8988T (cell line): Measurements from ENCODE around the gene ASB10.

Experiments used
- DNase-seq: peaks from one replicate; pipeline ENCODE4 v3.0.0; 2011

The ASB10 gene

DNA sequence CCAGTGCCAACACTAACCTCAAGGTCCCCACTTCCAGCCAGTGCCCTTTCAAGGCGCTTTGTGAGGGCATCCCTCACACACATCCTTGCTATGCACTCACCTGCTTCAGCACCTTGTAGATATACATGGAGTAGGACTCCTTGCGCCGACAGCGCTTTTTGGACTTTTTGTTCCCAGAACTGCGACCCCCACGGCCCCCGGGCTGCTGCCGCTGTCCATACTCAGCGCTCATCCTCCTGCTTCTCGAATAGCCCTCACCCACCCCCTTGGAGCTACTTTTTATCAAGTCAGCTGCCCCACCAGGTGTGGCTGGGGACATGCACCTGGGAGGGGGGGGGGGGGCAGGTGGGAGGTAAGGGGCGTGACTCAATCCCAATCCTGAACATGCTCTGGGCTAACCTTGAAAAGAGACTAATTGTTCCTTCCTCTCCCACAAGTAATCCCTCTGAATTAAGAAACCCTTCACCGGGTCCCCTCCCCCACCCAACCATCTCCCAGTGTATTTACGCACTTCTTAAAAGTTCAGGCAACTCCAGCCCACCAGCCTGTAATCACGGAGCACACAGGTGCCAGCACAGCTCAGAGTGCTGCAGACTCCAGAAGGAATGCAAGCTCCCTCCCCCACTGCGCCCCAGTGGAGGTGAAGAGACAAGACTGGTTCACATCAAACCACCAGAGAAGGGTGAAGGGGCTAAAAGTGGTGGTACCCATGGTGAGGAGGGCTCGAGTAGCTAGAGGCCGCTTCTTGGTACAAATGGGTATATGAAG is 23.2 kb upstream of the ASB10 start, which contains the start of gene H2BK1:
H2BK1 (minus strand) TSS at position 402 of the 768 bp plus-strand sequence; CDS start at position 232, 170 bp downstream.
- DNase-seq = no peak

DNA sequence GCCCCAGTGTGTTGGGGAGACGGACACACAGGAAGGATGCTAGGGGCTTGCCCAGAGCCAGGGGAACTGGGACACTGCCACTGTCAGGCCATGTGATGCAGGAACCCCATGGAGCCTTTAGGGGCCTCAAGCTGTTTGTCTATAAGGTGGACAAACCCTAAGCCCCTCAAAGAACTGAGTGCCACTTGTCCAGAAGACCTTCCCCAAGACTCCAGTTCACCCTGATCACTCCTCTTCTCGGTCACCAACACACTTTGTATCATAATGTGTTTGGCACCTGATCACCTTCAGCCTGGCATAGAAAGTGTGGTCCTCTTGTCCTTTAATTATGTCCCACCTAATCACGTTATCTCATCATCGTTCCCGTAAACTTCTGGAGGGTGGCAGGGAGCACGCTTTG is 22.5 kb upstream of the ASB10 start:
- no peak for DNase-seq

DNA sequence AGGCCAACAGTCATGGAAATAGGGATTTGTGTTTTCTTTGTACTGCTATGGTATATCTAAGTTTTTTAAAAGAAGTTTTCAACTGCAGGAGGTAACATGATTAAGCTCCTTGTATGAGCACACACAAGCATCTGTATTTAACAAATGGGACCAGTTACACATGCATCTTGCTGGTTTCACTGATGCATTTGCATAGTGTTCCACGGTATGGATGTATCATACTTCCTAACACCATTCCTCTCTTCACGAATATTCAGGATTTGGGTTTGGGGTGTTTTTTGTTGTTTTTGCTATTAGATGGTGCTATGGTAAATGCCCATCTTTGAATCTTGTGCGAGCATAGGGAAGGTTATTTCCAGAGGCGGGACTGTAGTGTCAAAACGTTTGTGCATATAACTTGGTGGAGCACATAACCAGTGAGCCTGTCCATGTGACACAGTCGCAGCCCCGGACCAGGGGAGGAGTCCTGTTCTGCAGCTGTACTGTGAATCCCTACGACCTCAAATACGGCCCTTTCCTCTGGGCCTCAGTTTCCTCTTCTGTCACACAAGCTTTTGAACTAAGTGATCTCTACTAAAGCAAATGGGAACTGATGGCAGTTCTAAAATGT is 21.3 kb upstream of the ASB10 start:
- no peak for DNase-seq

DNA sequence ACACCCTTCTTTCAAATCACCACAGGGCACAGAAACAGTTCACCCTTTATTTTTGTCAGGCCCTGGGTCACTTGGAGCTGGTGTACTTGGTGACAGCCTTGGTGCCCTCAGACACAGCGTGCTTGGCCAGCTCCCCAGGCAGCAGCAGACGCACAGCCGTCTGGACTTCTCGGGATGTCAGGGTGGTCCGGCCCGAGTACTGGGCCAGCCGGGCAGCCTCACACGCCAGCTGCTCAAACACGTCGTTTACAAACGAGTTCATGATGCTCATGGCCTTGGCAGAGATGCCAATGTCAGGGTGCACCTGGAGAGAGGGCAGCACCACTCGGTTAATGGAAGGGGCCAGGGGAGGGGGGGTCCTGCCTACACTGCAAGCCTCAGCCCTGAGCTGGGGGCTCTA is 20.8 kb upstream of the ASB10 start:
- no peak for DNase-seq

DNA sequence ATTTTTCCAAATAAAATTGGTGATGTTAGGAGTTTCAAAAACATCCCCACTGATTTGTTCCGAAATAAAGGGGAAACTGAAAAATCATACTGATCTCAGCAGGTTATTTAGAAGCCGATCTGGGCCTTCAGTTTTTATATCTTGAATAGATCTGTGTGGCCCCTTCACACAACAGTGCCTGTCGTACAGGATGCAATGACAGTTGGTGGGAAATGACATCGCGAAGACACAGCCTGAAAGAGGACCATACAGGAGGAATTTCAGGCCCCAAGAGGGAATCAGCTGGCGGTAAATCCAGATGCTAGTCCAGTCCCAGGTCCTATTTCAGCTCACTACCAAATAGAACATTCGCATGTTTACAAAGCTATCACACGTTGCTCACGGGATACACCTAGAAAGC is 20.3 kb upstream of the ASB10 start:
- DNase-seq = no peak

DNA sequence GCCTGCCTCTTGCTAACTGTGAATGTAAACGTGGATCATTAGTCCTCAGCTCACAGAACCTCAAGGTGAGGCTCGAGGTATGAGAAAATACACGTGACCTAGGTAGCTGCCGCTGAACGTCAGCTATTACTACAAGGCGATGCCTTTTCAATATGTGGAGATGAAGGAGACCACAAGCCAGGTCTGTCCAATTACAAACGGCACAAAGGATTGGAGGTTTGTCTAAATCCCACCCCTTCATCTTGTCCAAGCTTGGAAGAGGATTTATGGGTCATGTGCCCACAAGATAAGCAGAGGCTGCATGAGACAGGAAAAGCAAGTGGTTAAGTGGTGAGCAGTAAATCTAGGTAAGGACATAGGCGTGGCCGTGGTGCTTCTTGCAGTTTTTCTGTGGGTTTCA is 19.9 kb upstream of the ASB10 start:
- no peak for DNase-seq

DNA sequence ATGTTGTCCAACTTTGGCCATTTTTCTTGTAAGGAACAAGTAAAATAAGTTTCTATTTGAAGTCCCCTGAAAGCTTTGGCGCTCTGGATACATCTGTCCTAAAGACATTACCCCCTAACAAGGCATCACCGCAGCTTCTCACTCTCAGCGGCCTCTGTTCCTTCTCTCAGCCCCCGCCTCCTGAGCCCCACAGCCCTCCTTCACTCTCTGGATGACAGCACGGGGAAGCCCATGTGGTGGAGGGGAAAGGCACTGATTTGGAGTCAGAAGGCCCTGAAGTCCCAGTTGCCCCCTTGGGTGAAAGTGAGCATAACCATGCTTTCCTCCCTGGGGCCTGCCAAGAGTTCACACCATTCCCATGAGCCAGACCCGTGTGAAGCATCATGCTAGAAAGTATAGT is 18.7 kb upstream of the ASB10 start:
- no peak for DNase-seq

DNA sequence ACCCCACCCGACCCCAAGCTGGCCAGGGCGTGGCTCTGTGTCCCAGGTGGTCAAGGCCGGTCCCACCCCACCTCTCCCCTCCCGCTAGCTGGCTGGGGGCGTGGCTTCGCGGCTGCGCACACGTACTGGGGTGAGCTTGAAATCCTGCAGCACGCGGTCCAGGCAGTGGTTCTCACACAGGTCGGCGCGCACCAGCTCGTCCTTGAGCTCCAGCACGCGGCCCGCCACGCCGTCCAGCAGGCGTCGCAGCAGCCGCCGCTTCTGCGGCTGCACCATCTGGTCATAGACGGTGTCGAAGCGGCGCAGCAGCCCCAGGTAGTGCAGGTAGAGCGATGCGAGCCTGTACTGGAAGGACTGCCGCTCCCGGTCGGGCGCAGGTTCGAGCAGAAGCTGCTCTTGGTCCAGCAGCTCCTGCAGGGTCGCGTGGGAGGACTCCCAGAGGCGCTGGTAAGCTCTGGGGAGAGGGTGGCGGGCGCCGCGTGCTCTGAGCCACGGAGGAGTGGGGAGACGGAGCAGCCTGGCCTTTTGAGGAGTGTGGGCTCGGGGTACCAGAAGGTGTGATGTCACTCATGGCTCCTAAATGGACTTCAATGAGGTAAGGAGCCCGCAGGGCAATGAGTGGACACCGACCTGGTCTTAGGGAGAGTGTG is 17.5 kb upstream of the ASB10 start:
- no peak for DNase-seq

DNA sequence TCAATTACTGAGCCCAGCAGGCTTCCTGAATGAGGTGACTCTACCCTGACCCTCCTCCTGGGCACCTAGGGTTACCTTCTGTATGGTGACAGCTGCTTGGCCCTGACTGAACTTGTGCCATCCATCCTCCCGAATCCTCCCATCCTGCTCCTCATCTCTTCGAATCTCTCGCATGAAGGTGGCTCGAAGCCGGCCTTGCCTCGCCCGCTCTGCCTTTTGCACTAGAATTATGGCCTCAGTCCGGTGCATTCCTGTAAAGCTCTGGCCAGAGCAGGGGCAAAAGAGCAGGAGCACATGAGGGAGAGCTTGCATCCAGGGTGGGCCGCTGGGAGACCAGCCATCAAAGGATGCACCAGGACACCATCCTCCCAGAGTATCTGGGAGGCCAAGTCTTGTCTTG is 15.8 kb upstream of the ASB10 start:
- DNase-seq = no peak

DNA sequence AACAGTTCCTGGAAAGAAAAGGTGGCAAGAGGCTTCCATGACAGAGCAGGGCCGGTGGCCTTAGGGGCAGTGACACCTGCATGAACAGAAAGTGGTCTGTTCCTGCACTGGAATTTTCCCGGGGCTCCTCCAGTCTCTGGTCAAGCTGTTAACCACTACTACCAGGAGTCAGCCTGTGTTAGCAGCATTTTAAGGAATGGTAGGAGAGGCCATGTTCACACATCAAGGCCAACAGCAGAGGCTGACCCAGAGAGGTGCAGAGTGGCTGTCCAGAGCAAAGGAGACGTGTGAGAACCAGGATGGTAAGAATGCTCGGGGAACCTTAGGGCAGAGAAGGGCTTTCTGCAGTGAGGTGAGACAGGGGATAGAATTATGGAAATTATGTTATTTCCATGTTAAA is 14.7 kb upstream of the ASB10 start:
- no peak for DNase-seq

DNA sequence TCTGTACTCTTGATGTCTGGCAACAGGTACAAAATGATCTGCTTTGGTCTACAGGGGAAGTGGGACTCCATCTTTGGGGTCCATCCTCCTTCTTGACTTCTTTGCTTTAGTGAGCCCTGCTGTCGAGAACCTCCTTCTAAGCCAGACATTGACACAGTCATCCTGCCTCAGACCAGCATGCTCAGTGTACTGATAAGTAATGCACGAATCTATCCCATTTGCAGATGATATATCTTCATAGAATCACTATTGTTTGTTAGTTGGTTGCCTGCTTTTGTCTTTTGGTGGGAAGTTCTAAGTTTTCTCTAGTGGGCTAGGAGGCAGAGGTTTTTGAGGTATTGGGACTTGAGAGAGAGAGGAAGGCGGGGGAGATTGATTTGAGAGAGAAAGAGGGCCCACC is 14.3 kb upstream of the ASB10 start:
- no peak for DNase-seq

DNA sequence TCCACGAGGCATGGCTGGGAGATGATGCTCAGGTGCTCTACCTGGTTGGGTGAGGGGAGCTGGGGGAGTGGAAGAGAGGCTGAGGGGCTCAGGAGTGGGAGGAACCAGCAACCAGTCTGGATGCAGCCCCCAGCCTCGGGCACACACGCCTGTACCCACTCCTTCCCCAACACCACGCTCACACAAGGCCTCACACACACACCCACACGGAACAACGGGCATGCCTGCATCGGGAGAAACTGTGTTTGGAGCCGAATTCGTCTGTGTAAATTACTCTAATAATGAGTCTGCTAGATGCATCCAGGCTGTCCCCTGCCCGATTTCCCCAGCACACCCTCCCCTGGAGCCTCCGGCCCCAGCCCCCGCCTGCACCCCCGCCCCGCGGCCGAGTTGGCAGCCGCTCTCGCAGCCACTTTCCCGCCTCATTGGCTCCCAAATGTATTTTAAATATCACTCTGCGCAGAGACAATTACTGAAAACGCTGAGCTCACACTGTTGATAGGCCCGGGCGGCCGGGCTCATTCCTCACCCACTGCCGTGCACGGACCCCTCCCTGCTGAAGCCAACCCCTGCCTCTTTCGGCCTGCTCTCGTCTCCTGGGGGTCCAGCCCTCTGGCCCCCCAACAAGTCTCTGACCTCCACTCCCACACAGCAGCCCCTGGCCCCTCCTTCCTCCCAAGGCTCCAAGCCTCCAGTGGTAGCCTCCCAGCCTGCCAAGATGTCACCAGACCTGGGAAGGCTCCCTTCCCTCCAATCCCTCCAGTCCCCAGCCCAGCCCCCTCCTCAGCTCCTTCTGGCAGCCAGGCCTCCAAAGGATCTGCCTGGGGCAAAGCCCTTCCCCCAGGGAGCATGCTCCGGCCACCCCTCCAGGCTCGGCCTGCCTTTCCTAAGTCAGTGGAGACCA is 12.1 kb upstream of the ASB10 start:
- DNase-seq = no peak

DNA sequence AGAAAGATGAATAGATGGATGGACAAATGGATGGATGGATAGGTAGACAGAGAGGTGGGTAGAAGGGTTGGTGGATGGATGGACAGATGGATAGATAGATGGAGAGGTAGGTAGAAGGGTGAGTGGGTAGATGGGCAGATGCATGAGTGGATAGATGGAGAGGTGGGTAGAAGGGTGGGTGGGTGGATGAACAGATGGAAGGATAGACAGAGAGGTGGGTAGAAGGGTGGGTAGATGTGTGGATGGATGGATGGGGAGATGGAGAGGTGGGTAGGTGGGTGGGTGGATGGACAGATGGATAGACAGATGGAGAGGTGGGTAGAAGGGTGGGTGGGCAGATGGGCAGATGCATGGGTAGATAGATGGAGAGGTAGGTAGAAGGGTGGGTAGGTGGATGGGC is 10.9 kb upstream of the ASB10 start:
- DNase-seq = no peak

DNA sequence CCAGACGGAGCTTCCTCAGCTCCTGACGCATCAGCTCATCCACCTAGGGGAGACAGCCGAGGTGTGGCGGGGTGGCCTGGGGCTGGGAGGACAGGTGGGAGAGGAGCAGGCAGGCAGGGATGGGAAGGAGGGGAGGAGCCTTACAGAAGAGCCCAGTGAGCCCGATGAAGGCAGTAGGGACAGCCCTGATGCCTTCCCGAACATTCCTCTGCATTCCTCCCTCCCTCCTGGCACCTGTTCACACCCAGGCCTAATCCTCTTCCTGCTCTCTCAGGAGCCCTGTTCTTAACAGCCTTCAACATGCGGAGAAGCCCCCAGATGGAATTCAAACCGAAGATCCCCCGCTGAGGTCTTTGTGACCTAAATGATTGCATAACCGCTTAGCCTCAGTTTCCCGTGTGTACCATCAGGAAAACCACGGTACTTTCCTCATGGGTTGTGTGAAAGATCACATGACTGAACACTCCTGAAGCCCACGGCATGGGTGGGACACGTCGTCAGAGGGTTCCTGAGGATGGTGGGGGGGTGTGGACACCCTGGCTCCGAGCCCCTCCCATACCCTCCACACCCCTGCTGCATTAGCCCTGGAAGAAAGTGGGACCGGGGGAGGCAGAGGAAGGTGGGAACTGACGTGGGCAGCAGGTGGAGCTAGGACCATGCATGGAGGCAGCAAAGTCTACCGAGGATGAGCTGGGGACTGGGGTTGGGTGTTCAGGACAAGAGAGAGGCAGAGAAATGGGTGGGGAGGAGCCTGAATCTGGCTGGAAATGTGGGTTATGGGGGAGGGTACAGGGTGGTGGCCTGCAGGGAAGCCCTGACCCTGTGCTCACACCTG is 8.8 kb upstream of the ASB10 start:
- DNase-seq = no peak

DNA sequence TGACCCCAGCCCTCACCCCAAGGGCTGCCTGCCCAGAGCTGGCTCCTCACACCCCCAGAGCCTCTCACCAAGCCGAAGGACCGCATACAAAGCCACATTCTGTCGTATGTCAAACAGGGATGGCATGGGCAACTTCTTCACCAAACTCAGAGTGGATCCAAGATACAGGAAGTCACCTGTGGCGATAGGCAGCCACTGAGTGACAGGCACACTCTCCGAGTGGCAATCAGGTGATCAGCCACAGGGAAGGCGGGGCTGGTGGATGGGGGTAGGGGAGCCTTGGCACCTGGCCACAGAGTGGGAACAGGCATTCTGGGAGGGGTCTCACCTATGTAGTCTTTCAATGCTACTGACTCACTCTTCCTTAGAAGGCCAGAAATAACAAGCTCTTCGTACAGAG is 7.1 kb upstream of the ASB10 start:
- no peak for DNase-seq

DNA sequence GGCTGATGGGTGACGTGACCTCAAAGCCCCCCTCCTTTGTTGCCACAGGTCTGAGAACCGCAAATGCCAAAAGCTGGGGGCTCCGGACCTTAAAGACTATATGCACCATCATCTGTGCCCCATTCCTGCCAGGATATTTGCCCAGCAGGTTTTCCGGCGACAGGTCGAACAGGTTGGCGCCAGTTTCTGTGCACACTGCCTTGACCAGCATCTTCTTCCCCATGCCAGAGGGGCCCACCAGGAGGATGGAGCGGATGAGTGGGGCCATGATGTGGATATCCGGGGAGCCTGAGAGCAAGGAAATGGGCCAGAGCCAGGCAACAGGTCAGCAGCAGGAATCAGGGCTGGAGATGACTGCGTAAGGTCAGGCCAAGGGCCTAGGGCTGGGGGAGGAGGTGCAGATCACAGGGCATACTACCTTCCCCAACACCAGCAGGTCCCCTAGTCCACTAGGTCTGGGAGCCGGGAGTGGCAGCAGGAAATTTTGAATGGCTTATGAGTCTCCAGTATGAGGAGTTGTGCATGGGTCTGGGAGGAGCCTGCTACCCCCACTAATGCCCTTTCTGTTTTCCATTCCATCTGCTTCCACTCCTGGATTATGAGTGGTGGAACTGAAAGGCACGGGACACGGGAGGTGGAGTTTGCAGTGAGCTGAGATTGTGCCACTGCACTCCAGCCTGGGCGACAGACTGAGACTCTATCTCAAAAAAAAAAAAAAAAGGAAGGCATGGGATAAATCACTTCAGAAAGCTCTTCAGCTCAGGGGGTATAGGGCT is 6.3 kb upstream of the ASB10 start:
- DNase-seq = no peak

DNA sequence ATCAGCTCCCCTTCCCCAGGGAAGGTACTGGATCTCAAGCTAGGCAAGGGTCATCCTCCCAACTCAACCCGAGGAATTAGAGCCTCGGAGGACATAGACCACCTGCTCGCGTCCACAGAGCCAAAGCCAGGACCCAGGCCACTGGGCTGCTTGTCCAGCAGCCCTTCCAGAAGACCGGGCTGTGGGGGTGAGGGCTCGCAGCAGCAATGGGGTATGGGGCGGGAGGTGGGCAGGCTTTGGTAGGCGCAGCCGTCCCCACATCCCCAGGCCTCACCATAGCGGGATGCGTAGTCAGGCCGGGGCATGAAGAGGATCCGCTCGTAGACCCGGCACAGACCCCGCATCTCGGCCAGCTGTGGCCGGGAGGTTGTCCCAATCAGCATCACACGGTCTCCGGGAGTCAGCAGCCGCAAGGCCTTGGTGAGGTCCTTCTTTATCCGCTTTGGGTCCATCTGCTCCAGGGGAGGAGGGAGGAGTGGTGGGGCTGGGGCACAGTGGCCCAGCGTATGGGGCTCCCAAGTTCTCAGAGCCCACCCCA is 5.0 kb upstream of the ASB10 start:
- DNase-seq = no peak

DNA sequence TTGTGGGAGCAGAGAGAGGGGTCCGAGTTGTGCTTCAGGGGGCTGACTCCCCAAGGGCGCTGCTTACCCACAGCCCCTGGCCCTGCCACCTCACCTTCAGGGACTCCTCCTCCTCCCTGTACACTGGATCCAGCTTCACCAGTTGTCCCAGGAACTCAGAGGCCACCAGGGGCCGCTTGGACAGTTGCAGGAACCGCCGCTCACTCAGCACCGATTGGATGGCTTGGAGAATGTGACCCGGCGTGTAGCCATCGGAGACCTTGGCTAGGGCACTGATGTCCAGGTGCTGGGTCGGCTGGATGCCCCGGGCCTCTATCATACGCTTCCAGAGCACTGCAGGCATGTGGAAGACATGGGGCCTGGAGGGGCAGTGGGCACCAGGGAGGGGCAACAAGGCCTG is 4.5 kb upstream of the ASB10 start:
- DNase-seq = no peak

DNA sequence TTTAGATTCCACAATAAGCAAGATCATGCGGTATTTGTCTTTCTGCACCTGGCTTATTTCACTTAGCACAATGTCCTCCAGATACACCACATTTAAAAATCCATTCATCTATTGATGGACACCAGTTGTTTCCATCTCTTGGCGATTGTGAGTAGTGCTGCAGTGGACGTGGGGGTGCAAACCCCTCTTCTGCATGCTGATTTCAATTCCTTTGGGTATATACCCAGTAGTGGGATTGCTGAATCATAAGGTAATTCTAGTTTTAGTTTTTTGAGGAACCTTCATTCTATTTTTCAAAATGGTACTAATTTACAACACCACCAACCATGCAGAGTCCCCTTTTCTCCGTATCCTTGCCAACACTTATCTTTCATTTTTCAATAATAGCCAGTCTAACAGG is 2.0 kb upstream of the ASB10 start:
- no peak for DNase-seq

DNA sequence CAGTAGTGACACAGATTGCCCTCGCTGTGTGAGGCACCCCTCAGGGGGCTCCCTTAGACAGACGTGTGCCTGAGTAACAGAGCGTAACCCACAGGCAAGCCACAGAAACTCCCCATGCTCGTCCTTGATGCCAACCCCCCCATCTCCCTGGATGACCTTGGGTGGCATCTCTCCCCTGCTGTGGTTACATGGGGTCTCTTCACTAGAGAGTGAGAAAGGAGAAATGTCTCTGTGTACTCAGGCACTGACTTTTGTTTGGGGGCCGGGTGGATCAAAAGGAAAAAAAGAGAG is 1.1 kb upstream of the ASB10 start:
- no peak for DNase-seq
